MM.1S (cell line): Measurements from ENCODE around the gene FLT4.

Source experiments
- EZH2 ChIP-seq: fragments of 300-600 bp; sonication (generic); optimal IDR thresholded peaks from 2 replicates; pipeline ENCODE3; 2017; ENCODE audit warnings: low read depth, mild to moderate bottlenecking, antibody characterized with exemption, low read length, mixed read lengths
- TF ChIP-seq, protein P1 (sequence below): fragments of 300-600 bp; sonication (generic); IDR thresholded peaks from 2 replicates; pipeline ENCODE4 v1.5.1; 2016; ENCODE audit warnings: antibody characterized with exemption, low read length, mixed read lengths

DNA sequence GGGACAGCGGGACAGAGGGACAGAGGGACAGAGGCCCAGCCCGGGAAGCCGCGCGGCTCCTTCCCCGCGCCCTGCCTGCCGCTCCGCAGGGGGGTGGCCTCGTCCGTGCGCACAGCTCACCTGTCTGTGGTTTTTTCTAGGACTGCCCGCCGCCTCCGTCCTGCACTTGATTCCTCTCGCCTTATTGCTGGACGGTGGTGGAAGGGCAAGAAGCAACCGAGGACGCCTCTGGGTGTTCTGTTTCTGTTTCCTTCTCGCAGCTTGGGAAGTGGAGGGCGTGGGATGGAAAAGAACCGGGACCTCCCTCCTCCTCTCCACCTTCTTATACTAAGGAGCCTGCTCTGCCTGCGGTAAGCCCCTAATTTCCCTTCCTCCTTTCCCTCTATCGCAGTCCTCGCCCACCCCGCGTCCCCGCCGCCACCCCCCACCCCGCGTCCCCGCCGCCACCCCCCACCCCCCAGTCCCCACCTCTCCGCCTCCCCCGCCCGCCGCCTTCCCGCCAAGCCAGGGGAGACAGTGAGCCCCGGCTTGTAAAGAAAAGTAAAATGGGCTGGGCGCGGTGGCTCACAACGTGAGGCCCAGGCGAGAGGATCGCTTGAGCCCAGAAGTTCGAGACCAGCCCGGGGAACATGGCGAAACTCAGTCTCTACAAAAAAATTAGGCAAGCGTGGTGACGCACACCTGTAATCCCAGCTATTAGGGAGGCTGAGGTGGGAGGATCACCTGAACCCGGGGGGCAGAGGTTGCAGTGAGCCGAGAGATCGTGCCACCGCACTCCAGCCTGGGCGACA, 9.6 kb upstream of the FLT4 start:
- TF ChIP-seq EZH2, result no peak
- TF ChIP-seq, protein P1, sequence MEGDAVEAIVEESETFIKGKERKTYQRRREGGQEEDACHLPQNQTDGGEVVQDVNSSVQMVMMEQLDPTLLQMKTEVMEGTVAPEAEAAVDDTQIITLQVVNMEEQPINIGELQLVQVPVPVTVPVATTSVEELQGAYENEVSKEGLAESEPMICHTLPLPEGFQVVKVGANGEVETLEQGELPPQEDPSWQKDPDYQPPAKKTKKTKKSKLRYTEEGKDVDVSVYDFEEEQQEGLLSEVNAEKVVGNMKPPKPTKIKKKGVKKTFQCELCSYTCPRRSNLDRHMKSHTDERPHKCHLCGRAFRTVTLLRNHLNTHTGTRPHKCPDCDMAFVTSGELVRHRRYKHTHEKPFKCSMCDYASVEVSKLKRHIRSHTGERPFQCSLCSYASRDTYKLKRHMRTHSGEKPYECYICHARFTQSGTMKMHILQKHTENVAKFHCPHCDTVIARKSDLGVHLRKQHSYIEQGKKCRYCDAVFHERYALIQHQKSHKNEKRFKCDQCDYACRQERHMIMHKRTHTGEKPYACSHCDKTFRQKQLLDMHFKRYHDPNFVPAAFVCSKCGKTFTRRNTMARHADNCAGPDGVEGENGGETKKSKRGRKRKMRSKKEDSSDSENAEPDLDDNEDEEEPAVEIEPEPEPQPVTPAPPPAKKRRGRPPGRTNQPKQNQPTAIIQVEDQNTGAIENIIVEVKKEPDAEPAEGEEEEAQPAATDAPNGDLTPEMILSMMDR, result no peak
